GM12878 (cell line): ENCODE results near the gene GYG2. TPM values are rescaled to one million over a fixed set of nuclear protein-coding genes. Genes with fewer than 3 reads are reported as not detected.

Experiments
- ATAC-seq: fragments of 200-7000 bp; cut with Tn5 transposase; 3 replicates; pipeline ENCODE4 v1.9.1; 2020; ENCODE audit warnings: mild to moderate bottlenecking, moderate library complexity
- BruUV-seq: library from RNA; stranded (reverse); fragments of 400-500 nt; replicated peaks from 2 replicates; lab custom pipeline; 2021; lab: Mats Ljungman, UMichigan
- CTCF ChIA-PET: fragments of 300-600 bp; sonication (Branson Sonifier 250); formaldehyde crosslinking; extraction: SDS; loops from one replicate; lab custom pipeline; 2021; ENCODE audit warnings: inconsistent platforms; lab: Yijun Ruan, JAX
- POLR2A ChIA-PET: fragments of 350-600 bp; formaldehyde crosslinking; extraction: SDS; loops from one replicate; lab custom pipeline; 2021; ENCODE audit warnings: inconsistent platforms; lab: Charles Lee
- RAD21 ChIA-PET: fragments of 300-600 bp; sonication (Branson Sonifier 250); formaldehyde crosslinking; loops from one replicate; lab custom pipeline; 2023; ENCODE audit warnings: antibody characterized with exemption; ENCODE audit not compliant: unreplicated experiment; lab: Charles Lee
- SMC1A ChIA-PET: fragments of 300-600 bp; sonication (Branson Sonifier 250); formaldehyde crosslinking; loops from one replicate; lab custom pipeline; 2023; ENCODE audit not compliant: unreplicated experiment, uncharacterized antibody; lab: Charles Lee
- DNase-seq: peaks from one replicate; pipeline ENCODE4 v3.0.0-alpha.2; 2011; ENCODE audit warnings: low read depth, low spot score
- FAIRE-seq: peaks from 3 replicates; lab custom pipeline; 2011; peaks lifted over from hg19 to GRCh38; lab: Jason Lieb, UNC
- H2AFZ ChIP-seq: 2 replicates; pipeline ENCODE4 v1.6.0; 2011; ENCODE audit warnings: low read depth, low read length, control low read depth; ENCODE audit not compliant: control insufficient read depth
- H3K27ac ChIP-seq: 2 replicates; pipeline ENCODE4 v1.5.1; 2011; ENCODE audit warnings: control low read depth; ENCODE audit not compliant: control insufficient read depth, insufficient read depth
- H3K27me3 ChIP-seq, 2 experiments: replicated peaks in 1 of 2; 2 replicates each; pipeline versions ENCODE4 v1.6.0 to v1.6.1; 2011; ENCODE audit warnings: low read length in 1 of 2; ENCODE audit not compliant: control insufficient read depth in 2 of 2, insufficient read depth in 2 of 2
- H3K36me3 ChIP-seq, 2 experiments: 2 replicates each; pipeline ENCODE4 v1.5.1; 2011; ENCODE audit warnings: low read length in 1 of 2; ENCODE audit not compliant: control insufficient read depth in 2 of 2, insufficient read depth in 2 of 2
- H3K4me1 ChIP-seq: 2 replicates; pipeline ENCODE4 v1.6.1; 2011; ENCODE audit warnings: mild to moderate bottlenecking, low read length, moderate library complexity, mixed read lengths; ENCODE audit not compliant: control insufficient read depth, insufficient read depth
- H3K4me2 ChIP-seq: 2 replicates; pipeline ENCODE4 v1.6.0; 2011; ENCODE audit warnings: control low read depth; ENCODE audit not compliant: control insufficient read depth, insufficient read depth
- H3K4me3 ChIP-seq: fragments of 200-600 bp; sonication (generic); 2 replicates; pipeline ENCODE4 v1.5.1; 2016
- H3K79me2 ChIP-seq: 2 replicates; pipeline ENCODE4 v1.6.0; 2011; ENCODE audit warnings: low read length; ENCODE audit not compliant: control insufficient read depth, insufficient read depth
- H3K9ac ChIP-seq: 2 replicates; pipeline ENCODE4 v1.8.0; 2011; ENCODE audit warnings: low read length, control low read depth, mixed read lengths; ENCODE audit not compliant: control insufficient read depth, insufficient read depth
- H3K9me3 ChIP-seq: replicated peaks from 3 replicates; pipeline ENCODE4 v1.5.1; 2011; ENCODE audit warnings: mild to moderate bottlenecking, low read length; ENCODE audit not compliant: control insufficient read depth, insufficient read depth
- H4K20me1 ChIP-seq: 2 replicates; pipeline ENCODE4 v1.6.0; 2011; ENCODE audit not compliant: control insufficient read depth, insufficient read depth
- ASH2L ChIP-seq: fragments of 300-600, 200-600 bp; sonication (generic); IDR thresholded peaks from 2 replicates; pipeline ENCODE4 v1.6.1; 2017; ENCODE audit warnings: low read depth, mild to moderate bottlenecking, borderline replicate concordance
- ATF7 ChIP-seq: fragments of 450-650 bp; IDR thresholded peaks from 2 replicates; pipeline ENCODE4 v1.6.1; 2016; ENCODE audit warnings: low read depth, mild to moderate bottlenecking
- FOXM1 ChIP-seq: IDR thresholded peaks from 2 replicates; pipeline ENCODE4 v1.6.1; 2012; ENCODE audit warnings: low read depth, mild to moderate bottlenecking, inconsistent platforms, low read length, moderate library complexity
- IKZF2 ChIP-seq, 2 experiments: fragments of 450-650 bp; IDR thresholded peaks; 2 replicates each; pipeline ENCODE4 v1.6.1; 2017; ENCODE audit warnings: mild to moderate bottlenecking in 2 of 2, moderate library complexity in 2 of 2
- JUND ChIP-seq: IDR thresholded peaks from 2 replicates; pipeline ENCODE4 v1.6.1; 2012; ENCODE audit warnings: low read depth, mild to moderate bottlenecking, low read length, improper control_type of control experiment, moderate library complexity
- RAD51 ChIP-seq: fragments of 450-650 bp; IDR thresholded peaks from 2 replicates; pipeline ENCODE4 v1.6.1; 2016; ENCODE audit warnings: moderate library complexity, mild to moderate bottlenecking, inconsistent platforms
- RFX5 ChIP-seq: IDR thresholded peaks from 2 replicates; pipeline ENCODE4 v1.6.1; 2011; ENCODE audit warnings: low read depth, low read length, improper control_type of control experiment
- STAT1 ChIP-seq: fragments of 450-650 bp; conservative IDR thresholded peaks from 2 replicates; pipeline ENCODE4 v1.6.1; 2014; ENCODE audit warnings: antibody characterized with exemption, mild to moderate bottlenecking
- TAF1 ChIP-seq: IDR thresholded peaks from 2 replicates; pipeline ENCODE4 v1.6.1; 2011; ENCODE audit warnings: mild to moderate bottlenecking, low read depth, low read length, borderline replicate concordance
- TARDBP ChIP-seq: IDR thresholded peaks from 2 replicates; pipeline ENCODE4 v1.6.1; 2016; ENCODE audit warnings: borderline replicate concordance
- TCF3 ChIP-seq: IDR thresholded peaks from 2 replicates; pipeline ENCODE4 v1.6.1; 2012; ENCODE audit warnings: low read depth, mild to moderate bottlenecking, low read length, borderline replicate concordance; ENCODE audit not compliant: insufficient read depth
- ZZZ3 ChIP-seq: IDR thresholded peaks from 2 replicates; pipeline ENCODE4 v1.6.1; 2011; ENCODE audit warnings: low read depth; ENCODE audit not compliant: control insufficient read depth, insufficient read length
- WGBS: methylation state at CpG from one replicate; pipeline ENCODE4 v1.1.6; 2016; ENCODE audit warnings: low lambda C conversion rate; ENCODE audit not compliant: insufficient replicate concordance, insufficient coverage; ENCODE audit errors: missing lambda C conversion rate; 5-methylcytosine and 5-hydroxymethylcytosine counted together
- in situ Hi-C: fragments of 300-500 bp; cut with MboI; formaldehyde crosslinking; loops from 9 replicates; pipeline ENCODE4 v1.14.3; 2018; ENCODE audit warnings: mixed read lengths
- intact Hi-C: fragments of 100-400 bp; cut with micrococcal nuclease; formaldehyde crosslinking; loops from one replicate; pipeline ENCODE4 v1.14.2; 2022; ENCODE audit not compliant: unreplicated experiment
- polyA plus RNA-seq, 11 experiments: library from polyadenylated mRNA; depleted of rRNA in 4 of 11; unstranded in 6 of 11; stranded (reverse) in 5 of 11; fragments of >200 nt; fragmentation: Nextera tagmentation in 4 of 11; fragmentation: Illumina TruSeq in 1 of 11; extraction: Ambion mirVana in 4 of 11; extraction: Trizol in 1 of 11; gene quantifications; 1 replicate in 1 of 11; 2 replicates in 10 of 11; pipeline versions ENCODE4 v1.2.1 to v1.2.3, GENCODE V29; 2011 to 2016; ENCODE audit warnings: inconsistent platforms in 2 of 11, missing spikeins in 2 of 11, low read depth in 1 of 11
- total RNA-seq, 4 experiments: library from RNA; depleted of rRNA in 3 of 4; stranded (reverse); fragments of >200 nt in 3 of 4; fragmentation: Illumina TruSeq in 1 of 4; extraction: Trizol in 1 of 4; gene quantifications; 2 replicates each; pipeline versions ENCODE4 v1.2.1 to v1.2.3, GENCODE V29; 2013 to 2021
- TF ChIP-seq, protein P1 (sequence below): IDR thresholded peaks from 2 replicates; pipeline ENCODE4 v1.6.1; 2012; ENCODE audit warnings: low read length, inconsistent platforms
- TF ChIP-seq, protein P2 (sequence below): IDR thresholded peaks from 2 replicates; pipeline ENCODE4 v1.6.1; 2012; ENCODE audit warnings: low read depth, low read length, improper control_type of control experiment
- TF ChIP-seq, protein P3 (sequence below): IDR thresholded peaks from 2 replicates; pipeline ENCODE4 v1.6.1; 2011; ENCODE audit warnings: low read depth, low read length, improper control_type of control experiment, borderline replicate concordance
- TF ChIP-seq, protein P4 (sequence below): IDR thresholded peaks from 2 replicates; pipeline ENCODE4 v1.6.1; 2012; ENCODE audit warnings: mild to moderate bottlenecking, low read depth, low read length

The GYG2 gene
- total and polyA plus RNA-seq, 10 of the 15 experiments (the other 5 are each of a cell fraction or from before 2014, with no cell fraction given), result 0.05 TPM; not detected in 9

DNA sequence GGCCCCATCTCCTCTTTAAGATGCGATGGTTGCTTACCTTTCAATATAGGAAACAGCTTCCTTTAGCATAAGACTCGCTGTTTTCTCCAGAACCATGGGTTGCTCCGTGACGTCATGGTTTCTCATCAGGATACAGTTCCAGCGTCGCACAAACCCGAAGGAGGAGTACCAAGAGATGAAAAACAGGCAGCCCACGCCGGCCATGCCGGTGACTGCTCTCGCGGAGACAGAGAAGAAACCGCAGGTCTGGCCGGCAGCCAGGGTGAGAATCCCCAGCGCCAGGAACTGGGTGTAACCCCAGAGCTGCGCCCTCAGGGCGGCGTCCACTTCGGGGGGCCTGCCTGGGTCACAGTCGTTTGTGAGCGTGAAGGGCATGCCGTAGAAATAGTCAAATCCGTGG is 89.0 kb downstream of the GYG2 start (continued):
- no peak for TF ChIP-seq TAF1
- no peak for TF ChIP-seq FOXM1
- no peak for TF ChIP-seq ASH2L
- TF ChIP-seq JUND, result no peak
- TF ChIP-seq RAD51, result no peak
- no peak for TF ChIP-seq TARDBP
- no peak for TF ChIP-seq ATF7
- no peak for TF ChIP-seq IKZF2 (IDR thresholded peaks at IDR 0.05)
- TF ChIP-seq STAT1, result no peak
- no peak for TF ChIP-seq RFX5

DNA sequence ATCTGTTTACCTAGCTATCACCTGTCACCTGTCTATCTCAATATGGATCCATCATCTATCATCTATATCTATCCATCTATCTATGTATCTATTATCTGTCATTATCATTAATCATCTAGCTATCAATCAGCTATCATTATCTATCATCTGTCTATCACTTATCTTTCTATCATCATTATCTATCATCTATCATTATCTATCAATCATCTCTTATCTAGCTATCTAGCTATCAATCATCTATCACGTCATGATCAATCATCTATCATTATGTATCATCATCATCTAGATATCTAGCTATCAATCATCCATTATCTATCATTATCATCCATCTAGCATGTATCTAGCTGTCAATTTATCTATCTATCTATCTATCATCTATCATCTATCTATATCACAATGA is 92.5 kb downstream of the GYG2 start:
- POLR2A ChIA-PET, result no interaction called here
- ATAC-seq (no peak), DNase-seq (no peak), FAIRE-seq (no peak)
- SMC1A ChIA-PET, result no interaction called here
- Histone ChIP-seq H4K20me1 (no peaks in the 10 kb centered on the region), H3K27me3 (no peaks in the 10 kb centered on the region), H3K4me2 (no peak overlapping the region), H3K4me3 (no peak overlapping the region), H2AFZ (no peak overlapping the region), H3K27ac (no peak overlapping the region), H3K36me3 (no peaks in the 10 kb centered on the region), H3K9me3 (no peaks in the 10 kb centered on the region), H3K9ac (no peak overlapping the region), H3K79me2 (no peaks in the 10 kb centered on the region), H3K4me1 (no peaks in the 10 kb centered on the region)
- in situ Hi-C loops, result no loop called here
- BruUV-seq, result no TSS peak
- RAD21 ChIA-PET, result no interaction called here
- 20% methylated on average over 1 of the region's 1 CpG for WGBS
- intact Hi-C loops, result no loop called here
- CTCF ChIA-PET, result no interaction called here
- TF ChIP-seq ZZZ3 (no peak), TCF3 (no peak)
- TF ChIP-seq, protein P1, sequence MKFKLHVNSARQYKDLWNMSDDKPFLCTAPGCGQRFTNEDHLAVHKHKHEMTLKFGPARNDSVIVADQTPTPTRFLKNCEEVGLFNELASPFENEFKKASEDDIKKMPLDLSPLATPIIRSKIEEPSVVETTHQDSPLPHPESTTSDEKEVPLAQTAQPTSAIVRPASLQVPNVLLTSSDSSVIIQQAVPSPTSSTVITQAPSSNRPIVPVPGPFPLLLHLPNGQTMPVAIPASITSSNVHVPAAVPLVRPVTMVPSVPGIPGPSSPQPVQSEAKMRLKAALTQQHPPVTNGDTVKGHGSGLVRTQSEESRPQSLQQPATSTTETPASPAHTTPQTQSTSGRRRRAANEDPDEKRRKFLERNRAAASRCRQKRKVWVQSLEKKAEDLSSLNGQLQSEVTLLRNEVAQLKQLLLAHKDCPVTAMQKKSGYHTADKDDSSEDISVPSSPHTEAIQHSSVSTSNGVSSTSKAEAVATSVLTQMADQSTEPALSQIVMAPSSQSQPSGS, result no peak
- TF ChIP-seq, protein P2, sequence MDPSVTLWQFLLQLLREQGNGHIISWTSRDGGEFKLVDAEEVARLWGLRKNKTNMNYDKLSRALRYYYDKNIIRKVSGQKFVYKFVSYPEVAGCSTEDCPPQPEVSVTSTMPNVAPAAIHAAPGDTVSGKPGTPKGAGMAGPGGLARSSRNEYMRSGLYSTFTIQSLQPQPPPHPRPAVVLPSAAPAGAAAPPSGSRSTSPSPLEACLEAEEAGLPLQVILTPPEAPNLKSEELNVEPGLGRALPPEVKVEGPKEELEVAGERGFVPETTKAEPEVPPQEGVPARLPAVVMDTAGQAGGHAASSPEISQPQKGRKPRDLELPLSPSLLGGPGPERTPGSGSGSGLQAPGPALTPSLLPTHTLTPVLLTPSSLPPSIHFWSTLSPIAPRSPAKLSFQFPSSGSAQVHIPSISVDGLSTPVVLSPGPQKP, result no peak
- TF ChIP-seq, protein P3, sequence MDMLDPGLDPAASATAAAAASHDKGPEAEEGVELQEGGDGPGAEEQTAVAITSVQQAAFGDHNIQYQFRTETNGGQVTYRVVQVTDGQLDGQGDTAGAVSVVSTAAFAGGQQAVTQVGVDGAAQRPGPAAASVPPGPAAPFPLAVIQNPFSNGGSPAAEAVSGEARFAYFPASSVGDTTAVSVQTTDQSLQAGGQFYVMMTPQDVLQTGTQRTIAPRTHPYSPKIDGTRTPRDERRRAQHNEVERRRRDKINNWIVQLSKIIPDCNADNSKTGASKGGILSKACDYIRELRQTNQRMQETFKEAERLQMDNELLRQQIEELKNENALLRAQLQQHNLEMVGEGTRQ, result no peak
- TF ChIP-seq, protein P4, sequence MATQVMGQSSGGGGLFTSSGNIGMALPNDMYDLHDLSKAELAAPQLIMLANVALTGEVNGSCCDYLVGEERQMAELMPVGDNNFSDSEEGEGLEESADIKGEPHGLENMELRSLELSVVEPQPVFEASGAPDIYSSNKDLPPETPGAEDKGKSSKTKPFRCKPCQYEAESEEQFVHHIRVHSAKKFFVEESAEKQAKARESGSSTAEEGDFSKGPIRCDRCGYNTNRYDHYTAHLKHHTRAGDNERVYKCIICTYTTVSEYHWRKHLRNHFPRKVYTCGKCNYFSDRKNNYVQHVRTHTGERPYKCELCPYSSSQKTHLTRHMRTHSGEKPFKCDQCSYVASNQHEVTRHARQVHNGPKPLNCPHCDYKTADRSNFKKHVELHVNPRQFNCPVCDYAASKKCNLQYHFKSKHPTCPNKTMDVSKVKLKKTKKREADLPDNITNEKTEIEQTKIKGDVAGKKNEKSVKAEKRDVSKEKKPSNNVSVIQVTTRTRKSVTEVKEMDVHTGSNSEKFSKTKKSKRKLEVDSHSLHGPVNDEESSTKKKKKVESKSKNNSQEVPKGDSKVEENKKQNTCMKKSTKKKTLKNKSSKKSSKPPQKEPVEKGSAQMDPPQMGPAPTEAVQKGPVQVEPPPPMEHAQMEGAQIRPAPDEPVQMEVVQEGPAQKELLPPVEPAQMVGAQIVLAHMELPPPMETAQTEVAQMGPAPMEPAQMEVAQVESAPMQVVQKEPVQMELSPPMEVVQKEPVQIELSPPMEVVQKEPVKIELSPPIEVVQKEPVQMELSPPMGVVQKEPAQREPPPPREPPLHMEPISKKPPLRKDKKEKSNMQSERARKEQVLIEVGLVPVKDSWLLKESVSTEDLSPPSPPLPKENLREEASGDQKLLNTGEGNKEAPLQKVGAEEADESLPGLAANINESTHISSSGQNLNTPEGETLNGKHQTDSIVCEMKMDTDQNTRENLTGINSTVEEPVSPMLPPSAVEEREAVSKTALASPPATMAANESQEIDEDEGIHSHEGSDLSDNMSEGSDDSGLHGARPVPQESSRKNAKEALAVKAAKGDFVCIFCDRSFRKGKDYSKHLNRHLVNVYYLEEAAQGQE, result no peak
